HG03045 (cell line): ENCODE measurements around the gene ZNF503.

Experiments
- ATAC-seq: cut with Tn5 transposase; IDR thresholded peaks from one replicate; pipeline ENCODE4 v1.9.1; 2021; ENCODE audit warnings: mild to moderate bottlenecking, moderate library complexity; ENCODE audit not compliant: unreplicated experiment

The ZNF503 gene

GRCh38 chr10:75431180-75432111 is 29.9 kb upstream of the ZNF503 start, which contains the start of gene LRMDA:
Gene LRMDA, plus strand, starts transcription at chr10:75431624.
- no peak for ATAC-seq

- no peak for ATAC-seq
Measured at GRCh38 chr10:75430000-75430763, 28.6 kb upstream of the ZNF503 start.

- ATAC-seq, result no peak
Measured at GRCh38 chr10:75429159-75429827, 27.7 kb upstream of the ZNF503 start.

- no peak for ATAC-seq
Measured at GRCh38 chr10:75428434-75429158, 27.0 kb upstream of the ZNF503 start.

GRCh38 chr10:75427951-75428350 is 26.4 kb upstream of the ZNF503 start:
- ATAC-seq, result no peak

GRCh38 chr10:75426880-75427279 is 25.3 kb upstream of the ZNF503 start:
- ATAC-seq, result no peak

GRCh38 chr10:75425291-75426079 is 23.9 kb upstream of the ZNF503 start:
- ATAC-seq, result no peak

- no peak for ATAC-seq
Measured at GRCh38 chr10:75424571-75424970, 23.0 kb upstream of the ZNF503 start.

- ATAC-seq, result no peak
Measured at GRCh38 chr10:75422913-75423312, 21.3 kb upstream of the ZNF503 start.

GRCh38 chr10:75418712-75419111 is 17.1 kb upstream of the ZNF503 start:
- no peak for ATAC-seq

GRCh38 chr10:75418293-75418692 is 16.7 kb upstream of the ZNF503 start:
- ATAC-seq, result no peak

- no peak for ATAC-seq
Measured at GRCh38 chr10:75417522-75417927, 16.0 kb upstream of the ZNF503 start.

- ATAC-seq, result no peak
Measured at GRCh38 chr10:75414527-75414926, 13.0 kb upstream of the ZNF503 start.

- no peak for ATAC-seq
Measured at GRCh38 chr10:75410132-75411005, 8.8 kb upstream of the ZNF503 start.

GRCh38 chr10:75408911-75409885 is 7.6 kb upstream of the ZNF503 start:
- ATAC-seq, result no peak

- no peak for ATAC-seq
Measured at GRCh38 chr10:75408509-75408875, 6.9 kb upstream of the ZNF503 start.

GRCh38 chr10:75407713-75408508 is 6.3 kb upstream of the ZNF503 start:
- ATAC-seq, result no peak
